ENCODE measurements around the gene PEX5L.

DNA sequence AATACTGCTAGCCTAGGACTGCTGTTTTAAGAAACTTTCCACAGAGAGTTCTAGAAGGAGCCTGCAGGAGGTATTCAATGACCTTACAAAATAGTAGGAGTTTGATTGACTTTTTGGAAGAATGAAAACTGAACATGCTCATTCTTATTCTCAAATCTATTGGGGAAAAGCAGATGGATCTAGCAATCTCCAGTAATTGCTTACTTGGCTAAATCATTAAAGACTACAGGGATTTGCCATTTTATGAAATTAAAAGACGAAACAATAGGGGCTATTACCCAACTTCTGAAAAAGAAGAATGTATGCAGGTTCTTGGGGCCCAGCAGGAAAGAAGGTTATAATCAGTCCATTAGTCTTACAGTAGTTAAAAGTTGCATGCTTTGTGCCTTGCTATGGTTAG lies 29.9 kb upstream of the PEX5L start:
- TF ChIP-seq, protein P1, sequence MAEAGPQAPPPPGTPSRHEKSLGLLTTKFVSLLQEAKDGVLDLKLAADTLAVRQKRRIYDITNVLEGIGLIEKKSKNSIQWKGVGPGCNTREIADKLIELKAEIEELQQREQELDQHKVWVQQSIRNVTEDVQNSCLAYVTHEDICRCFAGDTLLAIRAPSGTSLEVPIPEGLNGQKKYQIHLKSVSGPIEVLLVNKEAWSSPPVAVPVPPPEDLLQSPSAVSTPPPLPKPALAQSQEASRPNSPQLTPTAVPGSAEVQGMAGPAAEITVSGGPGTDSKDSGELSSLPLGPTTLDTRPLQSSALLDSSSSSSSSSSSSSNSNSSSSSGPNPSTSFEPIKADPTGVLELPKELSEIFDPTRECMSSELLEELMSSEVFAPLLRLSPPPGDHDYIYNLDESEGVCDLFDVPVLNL (CRISPR knock-in tag; IDR thresholded peaks at IDR 0.05; ENCODE audit: borderline replicate concordance, low read depth) = no peak
- TF ChIP-seq, protein P2, sequence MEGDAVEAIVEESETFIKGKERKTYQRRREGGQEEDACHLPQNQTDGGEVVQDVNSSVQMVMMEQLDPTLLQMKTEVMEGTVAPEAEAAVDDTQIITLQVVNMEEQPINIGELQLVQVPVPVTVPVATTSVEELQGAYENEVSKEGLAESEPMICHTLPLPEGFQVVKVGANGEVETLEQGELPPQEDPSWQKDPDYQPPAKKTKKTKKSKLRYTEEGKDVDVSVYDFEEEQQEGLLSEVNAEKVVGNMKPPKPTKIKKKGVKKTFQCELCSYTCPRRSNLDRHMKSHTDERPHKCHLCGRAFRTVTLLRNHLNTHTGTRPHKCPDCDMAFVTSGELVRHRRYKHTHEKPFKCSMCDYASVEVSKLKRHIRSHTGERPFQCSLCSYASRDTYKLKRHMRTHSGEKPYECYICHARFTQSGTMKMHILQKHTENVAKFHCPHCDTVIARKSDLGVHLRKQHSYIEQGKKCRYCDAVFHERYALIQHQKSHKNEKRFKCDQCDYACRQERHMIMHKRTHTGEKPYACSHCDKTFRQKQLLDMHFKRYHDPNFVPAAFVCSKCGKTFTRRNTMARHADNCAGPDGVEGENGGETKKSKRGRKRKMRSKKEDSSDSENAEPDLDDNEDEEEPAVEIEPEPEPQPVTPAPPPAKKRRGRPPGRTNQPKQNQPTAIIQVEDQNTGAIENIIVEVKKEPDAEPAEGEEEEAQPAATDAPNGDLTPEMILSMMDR (IDR thresholded peaks at IDR 0.05) = no peak
- no peak for TF ChIP-seq CBFB (CRISPR knock-in tag; IDR thresholded peaks at IDR 0.05; ENCODE audit: low read depth)
- TF ChIP-seq, protein P3, sequence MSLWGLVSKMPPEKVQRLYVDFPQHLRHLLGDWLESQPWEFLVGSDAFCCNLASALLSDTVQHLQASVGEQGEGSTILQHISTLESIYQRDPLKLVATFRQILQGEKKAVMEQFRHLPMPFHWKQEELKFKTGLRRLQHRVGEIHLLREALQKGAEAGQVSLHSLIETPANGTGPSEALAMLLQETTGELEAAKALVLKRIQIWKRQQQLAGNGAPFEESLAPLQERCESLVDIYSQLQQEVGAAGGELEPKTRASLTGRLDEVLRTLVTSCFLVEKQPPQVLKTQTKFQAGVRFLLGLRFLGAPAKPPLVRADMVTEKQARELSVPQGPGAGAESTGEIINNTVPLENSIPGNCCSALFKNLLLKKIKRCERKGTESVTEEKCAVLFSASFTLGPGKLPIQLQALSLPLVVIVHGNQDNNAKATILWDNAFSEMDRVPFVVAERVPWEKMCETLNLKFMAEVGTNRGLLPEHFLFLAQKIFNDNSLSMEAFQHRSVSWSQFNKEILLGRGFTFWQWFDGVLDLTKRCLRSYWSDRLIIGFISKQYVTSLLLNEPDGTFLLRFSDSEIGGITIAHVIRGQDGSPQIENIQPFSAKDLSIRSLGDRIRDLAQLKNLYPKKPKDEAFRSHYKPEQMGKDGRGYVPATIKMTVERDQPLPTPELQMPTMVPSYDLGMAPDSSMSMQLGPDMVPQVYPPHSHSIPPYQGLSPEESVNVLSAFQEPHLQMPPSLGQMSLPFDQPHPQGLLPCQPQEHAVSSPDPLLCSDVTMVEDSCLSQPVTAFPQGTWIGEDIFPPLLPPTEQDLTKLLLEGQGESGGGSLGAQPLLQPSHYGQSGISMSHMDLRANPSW (CRISPR knock-in tag; conservative IDR thresholded peaks at IDR 0.05; ENCODE audit: low read depth) = no peak
- TF ChIP-seq FOXK1 (CRISPR knock-in tag; IDR thresholded peaks at IDR 0.05) = no peak
- TF ChIP-seq ATF1 (CRISPR knock-in tag; IDR thresholded peaks at IDR 0.05) = no peak

Measured in WTC11 (cell line).